Skeletal muscle cell (primary cell): Measurements from ENCODE around the gene AEBP1.

Source experiments
- DNase-seq: peaks from one replicate; pipeline ENCODE4 v3.0.0-alpha.2; 2010; ENCODE audit warnings: low read depth
- H3K4me3 ChIP-seq: 2 replicates; pipeline ENCODE4 v1.5.1; 2011; ENCODE audit warnings: low read depth, mild to moderate bottlenecking, control low read depth, low read length, moderate library complexity

AEBP1 gene

GRCh38 chr7:44103923-44104859, at the start of gene AEBP1:
AEBP1 (plus strand) TSS chr7:44104345; CDS start chr7:44104666, 321 bp downstream.
- H3K4me3 ChIP-seq = peak within 1 kb of the TSS; percentile 58
- DNase-seq = no peak

DNA sequence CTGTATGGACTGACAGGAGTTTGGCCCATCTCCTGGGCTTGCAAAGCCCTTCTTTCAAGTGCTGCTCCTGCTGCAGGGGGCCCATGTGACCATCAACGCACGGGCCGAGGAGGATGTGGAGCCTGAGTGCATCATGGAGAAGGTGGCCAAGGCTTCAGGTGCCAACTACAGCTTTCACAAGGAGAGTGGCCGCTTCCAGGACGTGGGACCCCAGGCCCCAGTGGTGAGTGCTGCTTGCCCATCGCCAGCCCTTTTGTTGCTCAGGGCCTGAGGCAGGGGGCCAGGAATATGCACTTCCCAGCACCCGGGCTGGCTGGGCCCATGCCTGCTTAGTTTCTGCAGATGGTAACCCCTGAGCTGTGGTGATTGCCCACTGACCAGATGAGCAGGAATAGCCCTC, 47.5 kb upstream of the AEBP1 start:
- no peak overlapping the region for H3K4me3 ChIP-seq
- DNase-seq = no peak

- H3K4me3 ChIP-seq = no peak overlapping the region
- no peak for DNase-seq
Measured at GRCh38 chr7:44057181-44057848, 46.8 kb upstream of the AEBP1 start.

- no peak for DNase-seq
- H3K4me3 ChIP-seq = no peak overlapping the region
Measured at GRCh38 chr7:44057849-44058758, 46.0 kb upstream of the AEBP1 start.

DNA sequence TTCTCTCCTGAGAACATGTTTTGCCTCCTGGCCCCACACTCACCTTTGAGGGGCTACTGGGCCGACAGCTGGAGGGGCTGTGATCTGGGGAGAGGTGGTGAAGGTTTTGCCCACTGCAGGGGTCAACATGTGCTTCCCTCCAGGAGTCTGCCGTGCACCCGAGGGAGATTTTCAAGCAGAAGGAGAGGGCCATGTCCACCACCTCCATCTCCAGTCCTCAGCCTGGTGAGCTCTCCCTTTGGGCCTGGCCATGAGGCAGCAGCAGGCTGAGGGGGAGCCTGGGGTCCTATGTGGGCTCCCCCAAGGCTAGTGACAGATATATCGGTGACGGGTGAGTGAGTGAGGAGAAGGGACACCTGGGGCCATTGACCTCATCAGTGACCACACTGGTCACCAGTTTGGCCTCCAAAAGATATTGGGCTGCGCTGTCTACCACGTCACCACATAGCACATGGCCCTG, 45.4 kb upstream of the AEBP1 start:
- no peak overlapping the region for H3K4me3 ChIP-seq
- no peak for DNase-seq

GRCh38 chr7:44059219-44060090, 44.7 kb upstream of the AEBP1 start:
- no peak for DNase-seq
- H3K4me3 ChIP-seq = no peak overlapping the region

DNA sequence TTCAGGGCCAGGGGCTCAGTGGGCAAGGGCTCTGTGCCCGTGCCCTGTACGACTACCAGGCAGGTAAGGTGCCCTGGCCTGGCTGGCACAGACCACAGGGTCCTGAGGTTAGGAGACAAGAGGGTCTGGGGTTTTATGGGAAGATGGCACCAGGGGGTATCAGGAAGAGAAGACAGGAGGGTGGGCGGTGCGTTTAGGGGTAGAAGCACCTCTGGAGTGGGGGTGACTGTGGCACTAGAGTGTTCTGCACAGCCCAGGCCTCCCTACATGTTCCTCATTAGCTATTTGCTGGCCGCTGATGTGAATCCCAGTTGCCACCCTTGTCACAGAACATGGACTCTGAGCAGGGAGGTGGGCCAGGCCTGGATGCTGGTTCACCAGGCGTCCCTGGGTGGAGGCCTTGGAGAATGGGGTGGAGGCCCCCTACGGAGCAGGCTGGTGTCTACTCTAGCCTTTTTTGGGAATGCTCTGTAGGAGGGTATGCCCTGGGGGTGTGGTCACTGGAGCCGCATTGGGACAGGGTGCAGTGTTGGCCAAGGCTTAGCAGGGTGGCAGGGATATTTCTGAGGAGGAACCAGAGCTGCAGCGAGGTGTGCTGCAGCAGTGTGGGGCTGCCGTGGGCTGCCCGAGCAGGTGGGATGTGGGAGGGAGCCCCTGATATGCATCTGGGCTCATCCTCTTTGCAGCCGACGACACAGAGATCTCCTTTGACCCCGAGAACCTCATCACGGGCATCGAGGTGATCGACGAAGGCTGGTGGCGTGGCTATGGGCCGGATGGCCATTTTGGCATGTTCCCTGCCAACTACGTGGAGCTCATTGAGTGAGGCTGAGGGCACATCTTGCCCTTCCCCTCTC, 43.8 kb upstream of the AEBP1 start:
- no peak for DNase-seq
- H3K4me3 ChIP-seq = no peak overlapping the region

DNA sequence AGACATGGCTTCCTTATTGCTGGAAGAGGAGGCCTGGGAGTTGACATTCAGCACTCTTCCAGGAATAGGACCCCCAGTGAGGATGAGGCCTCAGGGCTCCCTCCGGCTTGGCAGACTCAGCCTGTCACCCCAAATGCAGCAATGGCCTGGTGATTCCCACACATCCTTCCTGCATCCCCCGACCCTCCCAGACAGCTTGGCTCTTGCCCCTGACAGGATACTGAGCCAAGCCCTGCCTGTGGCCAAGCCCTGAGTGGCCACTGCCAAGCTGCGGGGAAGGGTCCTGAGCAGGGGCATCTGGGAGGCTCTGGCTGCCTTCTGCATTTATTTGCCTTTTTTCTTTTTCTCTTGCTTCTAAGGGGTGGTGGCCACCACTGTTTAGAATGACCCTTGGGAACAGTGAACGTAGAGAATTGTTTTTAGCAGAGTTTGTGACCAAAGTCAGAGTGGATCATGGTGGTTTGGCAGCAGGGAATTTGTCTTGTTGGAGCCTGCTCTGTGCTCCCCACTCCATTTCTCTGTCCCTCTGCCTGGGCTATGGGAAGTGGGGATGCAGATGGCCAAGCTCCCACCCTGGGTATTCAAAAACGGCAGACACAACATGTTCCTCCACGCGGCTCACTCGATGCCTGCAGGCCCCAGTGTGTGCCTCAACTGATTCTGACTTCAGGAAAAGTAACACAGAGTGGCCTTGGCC, 43.0 kb upstream of the AEBP1 start:
- no peak overlapping the region for H3K4me3 ChIP-seq

GRCh38 chr7:44061645-44062179, 42.4 kb upstream of the AEBP1 start:
- DNase-seq = no peak
- H3K4me3 ChIP-seq = no peak overlapping the region

More for the DNA sequence above, 43.0 kb upstream of the AEBP1 start:
- no peak for DNase-seq

DNA sequence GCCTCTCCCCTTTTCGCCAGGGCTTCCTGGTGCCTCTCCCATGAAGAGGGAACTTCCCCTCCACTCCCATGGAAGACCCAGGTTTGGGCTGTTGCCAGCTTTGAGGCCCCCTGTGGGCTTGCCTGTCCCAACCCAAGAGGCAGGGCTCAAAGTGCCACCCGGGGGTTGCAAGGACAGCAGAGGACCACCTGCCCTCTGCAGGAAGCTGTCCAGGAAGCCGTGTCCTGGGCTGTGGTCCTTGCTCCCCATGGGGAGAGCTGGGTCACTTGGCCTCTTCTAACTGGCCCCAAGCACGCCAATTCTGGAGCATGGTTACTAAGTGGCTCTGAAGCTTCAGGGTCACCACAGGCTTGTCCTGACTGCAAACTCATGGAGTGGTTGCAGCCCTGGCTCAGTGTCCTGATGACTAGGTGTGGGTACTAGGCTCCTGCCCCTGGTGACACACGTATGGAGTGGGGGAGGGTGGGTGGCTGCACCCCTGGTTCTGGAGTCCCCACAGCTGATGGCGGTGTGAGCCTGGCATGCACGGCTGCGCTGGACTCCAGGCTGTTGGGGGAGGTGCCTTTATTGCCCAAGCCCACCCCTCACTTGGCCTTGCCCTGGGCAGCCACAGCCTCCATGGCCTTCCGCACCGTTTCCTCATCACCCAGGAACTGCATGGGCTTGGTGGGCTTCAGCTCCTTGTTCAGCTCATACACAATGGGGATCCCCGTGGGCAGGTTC, 41.8 kb upstream of the AEBP1 start:
- DNase-seq = no peak
- no peak overlapping the region for H3K4me3 ChIP-seq

- no peak for DNase-seq
- no peak overlapping the region for H3K4me3 ChIP-seq
Measured at GRCh38 chr7:44062903-44063295, 41.2 kb upstream of the AEBP1 start.

- no peak for DNase-seq
- H3K4me3 ChIP-seq = no peak overlapping the region
Measured at GRCh38 chr7:44063547-44063893, 40.6 kb upstream of the AEBP1 start.

DNA sequence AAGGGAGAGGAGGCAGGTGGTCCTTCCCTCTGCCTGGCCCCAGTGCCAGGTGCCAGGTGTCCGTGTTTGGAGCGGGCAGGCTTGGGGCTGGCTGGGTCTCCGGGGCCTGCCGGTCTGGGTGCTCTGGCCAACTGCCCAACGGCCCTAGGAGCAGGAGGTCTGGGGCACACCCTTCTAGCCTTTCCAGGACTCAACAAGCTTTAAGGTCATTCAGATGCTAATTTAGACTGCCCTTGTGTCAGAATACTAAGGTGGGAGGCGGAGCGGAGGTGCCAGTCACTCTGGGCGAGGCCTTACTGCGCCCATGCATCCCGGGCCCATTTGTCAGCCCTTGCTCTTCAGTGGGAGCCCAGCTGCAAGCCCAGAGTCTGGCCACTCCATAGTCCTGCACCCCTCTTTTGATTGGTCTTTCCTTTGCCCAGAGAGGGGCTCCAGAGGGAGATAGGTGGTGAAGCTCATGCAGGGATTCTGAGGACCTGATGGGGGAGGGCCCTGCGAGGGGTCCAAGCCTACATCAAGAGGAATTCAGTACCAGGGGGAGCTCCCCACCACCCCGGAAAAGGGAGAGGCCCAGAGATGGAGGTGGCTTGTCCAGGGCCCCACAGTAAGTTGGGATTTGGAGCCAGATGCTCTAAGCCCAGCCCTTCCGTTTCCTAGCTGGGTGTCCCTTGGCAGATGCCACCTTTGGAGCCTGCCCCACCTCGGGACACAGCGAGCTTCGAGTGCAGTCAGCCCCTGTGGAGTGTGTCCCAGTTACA, 40.1 kb upstream of the AEBP1 start:
- no peak for DNase-seq
- no peak overlapping the region for H3K4me3 ChIP-seq

DNA sequence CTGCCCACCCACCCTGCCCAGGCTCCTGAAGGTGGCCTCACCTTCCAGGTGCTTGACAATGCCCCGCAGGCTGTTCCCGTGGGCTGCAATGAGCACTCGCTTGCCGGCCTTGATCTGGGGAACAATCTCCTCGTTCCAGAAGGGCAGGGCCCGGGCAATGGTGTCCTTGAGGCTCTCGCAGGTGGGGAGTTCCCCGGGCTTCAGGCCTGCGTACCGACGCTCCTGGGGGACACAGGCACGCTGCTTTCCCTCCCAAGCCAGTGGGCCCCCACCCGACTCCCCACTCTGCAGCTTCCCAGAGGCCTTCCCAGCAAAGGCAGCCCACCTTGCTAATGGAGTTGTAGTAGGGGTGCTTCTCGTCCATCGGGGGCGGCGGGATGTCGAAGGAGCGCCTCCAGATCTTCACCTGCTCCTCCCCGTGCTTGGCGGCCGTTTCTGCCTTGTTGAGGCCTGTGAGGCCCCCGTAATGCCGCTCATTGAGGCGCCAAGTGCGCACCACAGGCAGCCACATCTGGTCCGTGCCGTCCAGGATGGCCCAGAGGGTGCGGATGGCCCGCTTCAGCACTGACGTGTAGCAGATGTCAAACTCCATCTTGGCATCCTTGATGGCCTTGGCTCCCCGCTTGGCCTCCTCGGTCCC, 39.2 kb upstream of the AEBP1 start:
- no peak overlapping the region for H3K4me3 ChIP-seq
- DNase-seq = no peak

- H3K4me3 ChIP-seq = no peak within 1 kb of the TSS
Measured at GRCh38 chr7:44065431-44066110, 38.6 kb upstream of the AEBP1 start, which contains the start of gene PGAM2. PGAM2 (minus strand) TSS chr7:44065567; CDS start chr7:44065529, 38 bp downstream.

More at GRCh38 chr7:44065431-44066110, 38.6 kb upstream of the AEBP1 start, which contains the start of gene PGAM2:
- DNase-seq = no peak
